ENCODE results near the gene HOXA2. TPM values are rescaled to one million over a fixed set of nuclear protein-coding genes. Genes with fewer than 3 reads are reported as not detected.

HOXA2 gene
- total RNA-seq, 2 experiments from 2014 or later: not detected

GRCh38 chr7:27068259-27068658, 34.2 kb downstream of the HOXA2 start:
- Mint-ChIP-seq H3K36me3 (ENCODE audit: low read depth) (no peaks in the 10 kb centered on the region), H3K9me3 (no peaks in the 10 kb centered on the region), H3K27ac (no peak overlapping the region), H3K4me1 (no peaks in the 10 kb centered on the region), H3K27me3 (peaks cover 3% of the 10 kb centered on the region), H3K4me3 (no peak overlapping the region)
- CTCF ChIA-PET: interaction anchor here (0.9 to 1.6 kb wide), 2 partner anchors 9 to 32 kb away, joined by 3 to 4 read pairs; no protein-coding TSS in a partner anchor
- DNase-seq: no peak
- POLR2A ChIA-PET: no interaction called here

GRCh38 chr7:27066148-27066547, 36.3 kb downstream of the HOXA2 start:
- Mint-ChIP-seq H3K4me3 (no peak overlapping the region), H3K9me3 (no peaks in the 10 kb centered on the region), H3K27ac (no peak overlapping the region), H3K27me3 (peaks cover under 1% of the 10 kb centered on the region), H3K36me3 (ENCODE audit: low read depth) (no peaks in the 10 kb centered on the region), H3K4me1 (no peaks in the 10 kb centered on the region)
- ChIA-PET POLR2A (no interaction called here), CTCF (no interaction called here)
- no peak for DNase-seq

- H3K4me3 Mint-ChIP-seq: no peak overlapping the region
- CTCF ChIA-PET: no interaction called here
- H3K27ac Mint-ChIP-seq: no peak overlapping the region
Observed at GRCh38 chr7:27065709-27066108, 36.8 kb downstream of the HOXA2 start.

GRCh38 chr7:27064661-27065060, 37.8 kb downstream of the HOXA2 start:
- Mint-ChIP-seq H3K9me3 (no peaks in the 10 kb centered on the region), H3K4me1 (no peaks in the 10 kb centered on the region), H3K4me3 (no peak overlapping the region), H3K27ac (no peak overlapping the region), H3K27me3 (peaks cover 11% of the 10 kb centered on the region), H3K36me3 (ENCODE audit: low read depth) (no peaks in the 10 kb centered on the region)
- CTCF ChIA-PET: no interaction called here
- no peak for DNase-seq
- POLR2A ChIA-PET: no interaction called here

More at GRCh38 chr7:27065709-27066108, 36.8 kb downstream of the HOXA2 start:
- no peak for DNase-seq
- POLR2A ChIA-PET: no interaction called here
- H3K27me3 Mint-ChIP-seq: peaks cover 2% of the 10 kb centered on the region
- H3K36me3 Mint-ChIP-seq (ENCODE audit: low read depth): no peaks in the 10 kb centered on the region
- H3K4me1 Mint-ChIP-seq: no peaks in the 10 kb centered on the region
- H3K9me3 Mint-ChIP-seq: no peaks in the 10 kb centered on the region

- no peaks in the 10 kb centered on the region for H3K4me1 Mint-ChIP-seq
- no peaks in the 10 kb centered on the region for H3K36me3 Mint-ChIP-seq (ENCODE audit: low read depth)
- CTCF ChIA-PET: no interaction called here
- H3K27me3 Mint-ChIP-seq: peaks cover 15% of the 10 kb centered on the region
- no peaks in the 10 kb centered on the region for H3K9me3 Mint-ChIP-seq
- POLR2A ChIA-PET: no interaction called here
- H3K27ac Mint-ChIP-seq: no peak overlapping the region
- no peak for DNase-seq
- no peak overlapping the region for H3K4me3 Mint-ChIP-seq
Observed at GRCh38 chr7:27064159-27064558, 38.3 kb downstream of the HOXA2 start.

GRCh38 chr7:27062946-27063345, 39.5 kb downstream of the HOXA2 start:
- H3K27ac Mint-ChIP-seq: no peak overlapping the region

GRCh38 chr7:27053153-27053552, 49.3 kb downstream of the HOXA2 start:
- no peaks in the 10 kb centered on the region for H3K9me3 Mint-ChIP-seq
- no peak overlapping the region for H3K27ac Mint-ChIP-seq

More at GRCh38 chr7:27062946-27063345, 39.5 kb downstream of the HOXA2 start:
- H3K27me3 Mint-ChIP-seq: peaks cover 15% of the 10 kb centered on the region
- no peak overlapping the region for H3K4me3 Mint-ChIP-seq
- H3K9me3 Mint-ChIP-seq: no peaks in the 10 kb centered on the region
- ChIA-PET POLR2A (no interaction called here), CTCF (interaction anchor here (0.6 kb wide), 1 partner anchor 72 kb away, joined by 6 read pairs; no protein-coding TSS in a partner anchor)
- H3K4me1 Mint-ChIP-seq: no peaks in the 10 kb centered on the region
- DNase-seq: no peak
- H3K36me3 Mint-ChIP-seq (ENCODE audit: low read depth): no peaks in the 10 kb centered on the region

GRCh38 chr7:27051451-27051850, 51.0 kb downstream of the HOXA2 start:
- POLR2A ChIA-PET: no interaction called here
- CTCF ChIA-PET: no interaction called here
- no peak for DNase-seq
- Mint-ChIP-seq H3K27me3 (peaks cover 4% of the 10 kb centered on the region), H3K4me1 (no peaks in the 10 kb centered on the region), H3K27ac (no peak overlapping the region), H3K9me3 (no peaks in the 10 kb centered on the region), H3K36me3 (ENCODE audit: low read depth) (no peaks in the 10 kb centered on the region), H3K4me3 (no peak overlapping the region)

More at GRCh38 chr7:27053153-27053552, 49.3 kb downstream of the HOXA2 start:
- Mint-ChIP-seq H3K27me3 (peaks cover 4% of the 10 kb centered on the region), H3K4me3 (no peak overlapping the region), H3K36me3 (ENCODE audit: low read depth) (no peaks in the 10 kb centered on the region), H3K4me1 (no peaks in the 10 kb centered on the region)
- DNase-seq: no peak
- POLR2A ChIA-PET: interaction anchor here (0.6 kb wide), 1 partner anchor 89 kb away, joined by 6 read pairs; no protein-coding TSS in a partner anchor
- CTCF ChIA-PET: no interaction called here

Other genes starting within 250 kb of the HOXA2 start
- 1 to 10 TPM; 5.3 to 6.3 TPM for gene SKAP2, start 238.1 kb downstream of the HOXA2 start, total RNA-seq
- gene HOXA1, start 6.7 kb downstream of the HOXA2 start, total RNA-seq: under 1 TPM; 0.22 to 0.58 TPM
- under 1 TPM in 1 of 2 experiments, not detected in 1; 0.25 TPM for gene HOXA4, start 28.1 kb upstream of the HOXA2 start, total RNA-seq
- not detected for gene HOXA5, start 41.0 kb upstream of the HOXA2 start, total RNA-seq
- gene HOXA6, start 45.1 kb upstream of the HOXA2 start, total RNA-seq: not detected
- not detected for gene HOXA3, start 49.9 kb upstream of the HOXA2 start, total RNA-seq
- not detected for gene HOXA7, start 54.0 kb upstream of the HOXA2 start, total RNA-seq
- not detected for gene HOXA9, start 62.9 kb upstream of the HOXA2 start, total RNA-seq
- not detected for gene HOXA10, start 71.6 kb upstream of the HOXA2 start, total RNA-seq
- gene HOXA11, start 82.5 kb upstream of the HOXA2 start, total RNA-seq: not detected
- not detected for gene HOXA13, start 97.4 kb upstream of the HOXA2 start, total RNA-seq
- gene EVX1, start 140.1 kb upstream of the HOXA2 start, total RNA-seq: not detected

Data from activated CD4-positive, alpha-beta T cell treated with anti-CD3 and anti-CD28 coated beads, Interleukin-2, amount 10 ng/mL, durations not matched to agents 7 days and 5 days (primary cell).